Activated CD4-positive, alpha-beta T cell treated with anti-CD3 and anti-CD28 coated beads, Interleukin-2, Interleukin-4, amounts not matched to agents 100 ng/mL and 50 ng/mL, durations not matched to agents 16 hours and 8 hours (primary cell): Measurements from ENCODE around the gene LPAR2.
"Not testable (repeated sequence)": the region's sequence is repeated elsewhere in the genome, so short reads cannot be mapped to it uniquely, and the experiment has no call there.

Experiments
- DNase-seq: peaks from one replicate; pipeline ENCODE4 v3.0.0-alpha.2; 2020; ENCODE audit warnings: low spot score

Gene LPAR2

DNA sequence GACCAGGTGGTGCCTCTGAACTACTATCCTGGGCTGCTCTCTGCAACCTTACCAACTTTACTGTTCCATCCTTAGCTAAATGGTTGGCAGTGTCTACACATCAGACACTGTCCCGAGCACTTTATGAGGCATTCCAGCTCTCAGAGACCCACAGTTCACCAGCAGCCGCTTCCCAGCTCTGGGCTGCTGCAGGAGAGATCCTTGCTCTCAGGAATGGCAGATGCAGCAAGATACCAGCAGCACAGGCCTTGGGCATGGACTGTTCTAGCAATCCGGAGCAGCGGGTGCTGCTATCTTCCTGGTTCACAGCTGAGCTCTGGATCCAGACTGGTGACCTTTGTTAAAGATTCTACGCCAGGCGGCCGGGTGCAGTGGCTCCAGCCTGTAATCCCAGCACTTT is 3.3 kb upstream of the LPAR2 start:
- DNase-seq: no peak

DNA sequence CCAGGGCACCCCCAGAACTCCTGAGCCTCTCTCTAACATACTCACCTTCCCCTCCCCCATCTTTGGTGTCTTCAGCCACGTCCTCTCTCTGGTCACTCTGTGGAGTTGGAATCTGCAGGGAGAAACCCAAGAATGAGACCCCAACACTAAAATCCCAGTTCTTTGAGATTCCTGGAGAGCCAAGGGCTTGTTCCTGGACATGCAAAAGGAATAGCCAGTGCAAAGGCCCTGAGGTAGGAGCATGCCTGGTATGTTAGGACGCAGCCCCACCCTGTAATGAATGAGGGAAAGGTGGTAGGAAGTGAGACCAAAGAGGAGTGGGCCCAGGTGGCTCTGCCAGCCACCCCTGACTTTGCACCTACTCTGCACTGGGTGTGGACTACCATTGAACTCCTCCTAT is 2.4 kb upstream of the LPAR2 start:
- DNase-seq: no peak

- no peak for DNase-seq
Measured at GRCh38 chr19:19630062-19630414, 2.0 kb upstream of the LPAR2 start.

DNA sequence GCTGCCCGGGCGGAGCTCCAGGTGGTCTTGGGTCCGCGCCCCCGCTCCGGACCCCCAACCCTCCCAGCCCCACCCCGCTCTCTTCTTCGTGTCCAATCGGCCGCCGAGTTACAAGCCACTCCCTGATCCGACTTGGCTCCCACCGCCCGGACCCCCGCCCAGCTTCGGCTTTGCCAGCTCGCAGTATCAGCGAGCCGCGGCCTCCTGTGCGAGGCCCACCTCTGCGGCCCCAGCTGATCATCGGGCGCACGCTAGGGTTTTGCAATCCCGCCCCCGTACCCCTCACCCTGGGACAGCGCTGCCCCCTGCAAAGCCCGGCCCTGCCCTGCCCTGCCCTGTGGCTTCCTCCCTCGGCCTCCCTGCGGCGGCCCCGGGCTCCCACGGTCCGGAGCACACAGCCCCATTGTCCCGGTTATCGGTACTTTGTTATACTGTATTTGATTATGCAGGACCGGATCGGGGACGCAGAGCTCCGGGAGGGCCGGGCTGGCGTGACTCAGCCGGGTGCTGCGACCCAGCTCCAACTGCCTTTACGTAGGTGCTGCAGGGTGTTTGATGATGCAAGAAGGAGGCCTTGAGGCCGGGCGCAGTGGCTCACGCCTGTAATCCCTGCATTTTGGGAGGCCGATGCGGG is 598 bp upstream of the LPAR2 start:
- DNase-seq: peak; percentile 16

- DNase-seq: no peak
Measured at GRCh38 chr19:19626516-19627472, 1.2 kb downstream of the LPAR2 start.

GRCh38 chr19:19624032-19624570 is 3.9 kb downstream of the LPAR2 start:
- DNase-seq: no peak

DNA sequence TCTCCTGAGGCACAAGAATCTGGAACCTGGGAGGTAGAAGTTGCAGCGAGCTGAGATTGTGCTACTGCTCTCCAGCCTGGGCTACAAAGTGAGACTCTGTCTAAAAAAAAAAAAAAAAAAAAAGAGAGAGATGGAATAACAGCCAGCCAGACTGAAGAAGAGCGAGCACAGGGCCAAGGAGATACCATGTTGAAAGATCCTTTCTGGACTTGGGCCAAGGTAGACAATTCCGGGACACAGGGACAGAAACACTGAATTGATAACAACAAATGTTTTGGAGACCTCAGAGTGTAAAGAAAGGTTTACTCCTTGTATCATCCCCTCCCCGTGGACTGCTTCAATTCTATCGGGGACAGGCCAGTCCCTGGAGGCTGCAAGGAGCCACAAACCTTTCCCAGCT is 4.6 kb downstream of the LPAR2 start:
- DNase-seq: no peak

- DNase-seq: no peak
Measured at GRCh38 chr19:19619849-19620210, 8.2 kb downstream of the LPAR2 start.

- DNase-seq: no peak
Measured at GRCh38 chr19:19619181-19619848, 8.7 kb downstream of the LPAR2 start.

DNA sequence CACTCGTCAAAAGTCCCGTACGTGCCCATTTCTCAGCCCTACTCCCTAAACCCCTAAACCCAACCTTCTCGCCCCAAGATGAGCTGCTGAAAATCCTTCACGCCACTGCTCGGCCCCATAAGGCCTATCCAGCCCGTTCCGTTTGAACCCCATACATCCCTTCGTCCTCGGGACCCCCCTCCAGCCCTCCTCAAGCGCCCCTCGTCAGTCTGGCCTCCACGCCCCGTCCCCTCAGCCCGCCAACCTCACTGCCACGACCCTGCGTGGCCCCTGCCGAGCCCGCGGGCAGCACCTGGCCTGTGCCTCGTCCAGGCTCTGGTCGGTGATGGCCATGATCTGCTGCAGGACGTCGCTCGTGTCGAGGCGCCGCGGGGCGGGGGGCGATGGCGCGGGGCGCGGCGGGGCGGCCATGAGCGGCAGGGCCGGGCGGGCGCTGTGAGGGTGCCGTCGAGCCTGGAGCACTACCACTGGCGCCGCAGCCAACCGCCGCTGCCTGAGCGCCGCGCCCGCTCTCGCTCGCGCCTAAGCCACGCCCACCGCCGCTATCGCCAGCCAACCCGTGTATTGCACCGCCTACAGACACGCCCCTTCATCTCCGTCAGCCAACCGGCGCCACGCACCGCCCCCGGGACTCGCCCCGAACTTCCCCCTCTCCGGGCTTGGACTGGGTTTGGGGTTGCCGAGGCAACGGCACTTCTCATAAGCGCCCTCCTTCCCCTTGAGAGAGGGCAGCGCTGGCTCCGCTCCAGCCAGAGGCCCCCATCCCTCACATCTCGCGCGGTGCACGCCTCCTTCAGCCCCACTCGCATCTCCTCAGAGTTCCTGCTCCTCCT is 9.6 kb downstream of the LPAR2 start, which contains the start of gene PBX4:
TSS of gene PBX4 (minus strand) at position 469 of the 833 bp plus-strand sequence. CDS start at position 411, 58 bp downstream.
- DNase-seq: peak; percentile 99

- DNase-seq: peak; percentile 43
Measured at GRCh38 chr19:19615086-19615485, 12.9 kb downstream of the LPAR2 start.

GRCh38 chr19:19613506-19613905 is 14.5 kb downstream of the LPAR2 start:
- DNase-seq: no peak

DNA sequence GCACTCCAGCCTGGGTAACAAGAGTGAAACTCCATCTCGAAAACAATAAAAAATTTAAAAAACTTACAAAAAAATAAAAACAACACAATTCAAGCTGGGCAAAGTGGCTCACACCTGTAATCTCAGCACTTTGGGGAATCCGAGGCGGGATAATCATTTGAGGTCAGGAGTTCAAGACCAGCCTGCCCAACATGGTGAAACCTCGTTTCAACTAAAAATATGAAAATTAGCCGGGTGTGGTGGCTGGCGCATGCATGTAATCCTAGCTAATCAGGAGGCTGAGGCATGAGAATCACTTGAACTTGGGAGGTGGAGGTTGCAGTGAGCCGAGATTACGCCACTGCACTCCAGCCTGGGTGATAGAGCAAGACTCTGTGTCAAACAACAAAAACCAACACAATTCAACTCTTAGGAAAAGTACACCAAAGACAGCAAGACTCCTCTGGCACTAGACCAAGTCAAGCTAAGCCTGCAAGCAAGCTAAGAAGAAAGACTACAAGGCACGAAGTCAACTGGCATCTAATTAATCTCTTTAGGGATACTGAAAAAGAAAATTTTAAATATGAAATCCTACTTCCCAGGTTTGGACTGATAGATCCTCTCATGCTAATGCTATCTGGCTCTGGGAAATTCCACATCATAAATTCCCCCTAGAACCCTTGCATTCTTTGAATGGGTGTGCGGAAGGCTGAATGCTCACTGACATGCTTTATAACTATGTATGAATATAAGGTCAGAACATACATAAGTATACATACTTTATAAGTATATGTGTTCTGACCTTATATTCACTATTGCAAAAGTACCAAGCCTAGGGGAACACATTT is 17.4 kb downstream of the LPAR2 start:
- no peak for DNase-seq

DNA sequence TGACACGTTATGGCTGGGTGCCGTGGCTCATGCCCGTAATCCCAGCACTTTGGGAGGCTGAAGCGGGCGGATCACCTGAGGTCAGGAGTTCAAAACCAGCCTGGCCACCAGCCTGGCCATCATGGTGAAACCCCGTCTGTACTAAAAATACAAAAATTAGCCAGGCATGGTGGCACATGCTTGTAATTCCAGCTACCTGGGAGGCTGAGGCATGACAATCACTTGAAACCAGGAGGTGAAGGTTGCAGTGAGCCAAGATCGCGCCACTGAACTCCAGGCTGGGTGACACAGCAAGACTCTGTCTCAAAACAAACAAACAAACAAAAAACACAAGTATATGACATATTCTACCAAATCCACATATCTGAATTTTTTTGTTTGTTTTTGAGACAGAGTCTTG is 21.3 kb downstream of the LPAR2 start:
- not testable (repeated sequence) for DNase-seq

GRCh38 chr19:19606021-19606420 is 22.0 kb downstream of the LPAR2 start:
- DNase-seq: peak; percentile 66

DNA sequence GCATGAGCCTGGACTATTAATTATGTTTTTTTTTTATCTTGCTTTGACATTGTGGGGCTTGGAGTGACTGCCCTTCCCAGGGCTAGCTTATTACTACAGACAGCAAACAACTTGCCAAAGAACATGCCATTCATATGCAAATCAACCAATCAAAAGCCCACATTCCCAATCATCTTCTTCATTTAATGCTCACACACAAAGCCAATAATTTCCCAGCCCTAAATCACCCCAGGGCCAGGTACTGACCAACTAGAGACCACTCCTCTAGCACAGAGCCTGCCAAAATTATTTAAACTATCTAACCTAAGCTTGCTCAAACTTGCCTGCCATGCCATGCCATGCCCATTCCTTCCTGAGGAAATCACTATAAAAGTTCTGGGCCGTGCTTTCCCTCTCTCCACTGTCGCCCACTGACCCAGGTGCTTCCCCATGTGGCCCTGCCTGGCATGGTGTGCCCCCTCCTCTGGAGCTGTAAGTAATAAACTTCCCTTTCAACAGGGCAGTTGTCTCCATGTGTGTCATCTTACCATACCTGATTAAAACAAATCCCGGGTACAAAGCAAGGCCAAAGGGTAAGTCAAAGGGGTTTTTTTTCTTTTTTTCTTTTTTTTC is 25.2 kb downstream of the LPAR2 start:
- no peak for DNase-seq

GRCh38 chr19:19602136-19602712 is 25.8 kb downstream of the LPAR2 start:
- no peak for DNase-seq

GRCh38 chr19:19600793-19601330 is 27.2 kb downstream of the LPAR2 start:
- no peak for DNase-seq

DNA sequence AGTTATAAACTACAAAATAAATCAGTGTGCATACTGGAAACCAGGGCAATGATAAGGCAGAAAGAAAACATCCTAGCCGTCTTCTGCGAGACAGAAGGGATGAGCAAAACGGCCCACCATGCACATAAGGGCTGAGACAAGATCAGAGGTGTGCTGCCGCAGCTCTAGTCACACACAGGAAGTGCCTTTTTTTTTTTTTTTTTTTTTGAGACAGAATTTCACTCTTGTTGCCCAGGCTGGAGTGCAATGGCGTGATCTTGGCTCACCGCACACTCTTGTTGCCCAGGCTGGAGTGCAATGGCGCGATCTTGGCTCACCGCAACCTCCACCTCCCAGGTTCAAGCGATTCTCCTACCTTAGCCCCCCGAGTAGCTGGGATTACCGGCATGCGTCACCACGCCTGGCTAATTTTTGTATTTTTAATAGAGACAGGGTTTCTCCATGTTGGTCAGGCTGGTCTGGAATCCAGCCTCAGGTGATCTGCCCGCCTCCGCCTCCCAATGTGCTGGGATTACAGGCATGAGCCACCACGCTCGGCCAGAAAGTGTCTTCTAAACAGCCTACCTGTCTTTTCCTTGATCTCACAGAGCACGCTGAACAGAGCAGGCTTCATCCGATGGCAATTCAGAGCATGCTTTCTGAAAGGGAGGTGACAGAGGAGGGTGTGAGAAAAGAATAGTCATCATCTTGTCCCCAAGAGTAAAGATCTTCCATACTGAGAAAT is 29.1 kb downstream of the LPAR2 start:
- DNase-seq: peak; percentile 77
